Measurements from ENCODE around the gene KMT2C.

DNA sequence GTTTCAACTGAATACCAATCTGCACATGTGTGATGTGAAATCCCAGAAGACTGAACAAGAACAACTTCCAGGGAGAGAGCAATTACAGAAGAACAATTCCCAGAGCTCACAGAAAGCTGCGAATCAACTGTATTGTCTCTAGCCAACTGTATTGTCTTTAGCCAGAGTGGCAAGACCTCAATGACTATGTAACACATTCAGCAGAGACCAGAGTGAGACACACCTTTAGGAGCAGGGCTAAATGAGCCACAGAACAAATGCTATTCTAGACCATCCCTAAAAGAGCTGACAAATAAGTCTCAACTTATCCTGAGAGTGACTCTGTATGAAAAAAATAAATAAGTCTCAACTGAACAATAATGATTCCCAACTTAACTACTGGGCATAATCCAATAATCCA is 72.0 kb downstream of the KMT2C start:
- TF ChIP-seq CTCF (conservative IDR thresholded peaks at IDR 0.05) = no peak
- TF ChIP-seq ZFX (IDR thresholded peaks at IDR 0.05) = no peak
